Measurements from ENCODE around the gene DHH. TPM values are rescaled to one million over a fixed set of nuclear protein-coding genes. Genes with fewer than 3 reads are reported as not detected.

Gene DHH
- polyA plus RNA-seq, 1 of the 3 experiments (the other 2 are of a cell fraction), result 0.13 TPM

GRCh38 chr12:49131051-49131893 lies 36.7 kb upstream of the DHH start, which contains the start of gene TUBA1B:
Gene TUBA1B, minus strand, starts transcription at chr12:49131395. Its CDS starts 95 bp downstream, at chr12:49131300.
- DNase-seq, result peak; percentile 98
- Histone ChIP-seq H3K9ac (peak within 1 kb of the TSS; percentile 100), H3K9me3 (no peaks in the 10 kb centered on the region), H3K4me3 (ENCODE audit: low read depth in 2 of 2, low read length in 1 of 2) (peak within 1 kb of the TSS; percentile 77 to 99), H4K20me1 (ENCODE audit: insufficient read depth) (peaks cover 40% of the 10 kb centered on the region), H3K4me2 (peak within 1 kb of the TSS; percentile 96), H3F3A (replicated peaks; ENCODE audit: insufficient read depth) (peaks cover 52% of the 10 kb centered on the region), H3K79me2 (ENCODE audit: insufficient read depth) (peaks cover 59% of the 10 kb centered on the region), H3K36me3 (replicated peaks in 1 of 2; ENCODE audit: control insufficient read depth in 1 of 2, insufficient read depth in 2 of 2, low read length in 1 of 2) (peaks cover 25 to 30% of the 10 kb centered on the region in 2 experiments), H2AFZ (ENCODE audit: low read depth) (peak within 1 kb of the TSS; percentile 89), H3K9me2 (no peaks in the 10 kb centered on the region), H3K4me1 (ENCODE audit: control insufficient read depth in 1 of 2, insufficient read depth in 2 of 2, low read depth in 1 of 2, low read length in 1 of 2) (peaks cover 10 to 15% of the 10 kb centered on the region in 2 experiments; a peak in 3 of 4 replicates), H3K27ac (ENCODE audit: low read depth in 2 of 2, low read length in 1 of 2) (peak within 1 kb of the TSS; percentile 94 to 97), H3K27me3 (ENCODE audit: insufficient read depth) (no peaks in the 10 kb centered on the region)
- ChIA-PET CTCF (interaction anchor here (0.7 to 7.3 kb wide), 35 partner anchors 8 to 577 kb away, joined by 3 to 69 read pairs (median 5); partner anchors contain the start of genes DHH, LMBR1L, RHEBL1 and TUBA1A), POLR2A (interaction anchor here (0.6 to 4.8 kb wide), 41 partner anchors 9 to 506 kb away, joined by 3 to 97 read pairs (median 5); partner anchors contain the start of genes ARF3, DHH, DNAJC22 and KMT2D)
- WGBS (ENCODE audit: low lambda C conversion rate), result 2% methylated on average over 47 of the region's 79 CpGs
- TF ChIP-seq ELF1 (IDR thresholded peaks at IDR 0.05), result no peak
- TF ChIP-seq CHD2 (IDR thresholded peaks at IDR 0.05; ENCODE audit: low read length, partially characterized antibody), result peak; percentile 15
- no peak; the same call in 1 of the 2 replicates for TF ChIP-seq GABPA (IDR thresholded peaks at IDR 0.05; ENCODE audit: low read depth)
- TF ChIP-seq MXI1 (IDR thresholded peaks at IDR 0.05; ENCODE audit: low read depth, low read length), result peak; percentile 91
- TF ChIP-seq, protein P1, sequence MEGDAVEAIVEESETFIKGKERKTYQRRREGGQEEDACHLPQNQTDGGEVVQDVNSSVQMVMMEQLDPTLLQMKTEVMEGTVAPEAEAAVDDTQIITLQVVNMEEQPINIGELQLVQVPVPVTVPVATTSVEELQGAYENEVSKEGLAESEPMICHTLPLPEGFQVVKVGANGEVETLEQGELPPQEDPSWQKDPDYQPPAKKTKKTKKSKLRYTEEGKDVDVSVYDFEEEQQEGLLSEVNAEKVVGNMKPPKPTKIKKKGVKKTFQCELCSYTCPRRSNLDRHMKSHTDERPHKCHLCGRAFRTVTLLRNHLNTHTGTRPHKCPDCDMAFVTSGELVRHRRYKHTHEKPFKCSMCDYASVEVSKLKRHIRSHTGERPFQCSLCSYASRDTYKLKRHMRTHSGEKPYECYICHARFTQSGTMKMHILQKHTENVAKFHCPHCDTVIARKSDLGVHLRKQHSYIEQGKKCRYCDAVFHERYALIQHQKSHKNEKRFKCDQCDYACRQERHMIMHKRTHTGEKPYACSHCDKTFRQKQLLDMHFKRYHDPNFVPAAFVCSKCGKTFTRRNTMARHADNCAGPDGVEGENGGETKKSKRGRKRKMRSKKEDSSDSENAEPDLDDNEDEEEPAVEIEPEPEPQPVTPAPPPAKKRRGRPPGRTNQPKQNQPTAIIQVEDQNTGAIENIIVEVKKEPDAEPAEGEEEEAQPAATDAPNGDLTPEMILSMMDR (IDR thresholded peaks at IDR 0.05), result no peak
- no peak for TF ChIP-seq NFIC (IDR thresholded peaks at IDR 0.05; ENCODE audit: borderline replicate concordance)
- TF ChIP-seq FOXJ3 (CRISPR knock-in tag; IDR thresholded peaks at IDR 0.05), result no peak
- TF ChIP-seq, protein P2, sequence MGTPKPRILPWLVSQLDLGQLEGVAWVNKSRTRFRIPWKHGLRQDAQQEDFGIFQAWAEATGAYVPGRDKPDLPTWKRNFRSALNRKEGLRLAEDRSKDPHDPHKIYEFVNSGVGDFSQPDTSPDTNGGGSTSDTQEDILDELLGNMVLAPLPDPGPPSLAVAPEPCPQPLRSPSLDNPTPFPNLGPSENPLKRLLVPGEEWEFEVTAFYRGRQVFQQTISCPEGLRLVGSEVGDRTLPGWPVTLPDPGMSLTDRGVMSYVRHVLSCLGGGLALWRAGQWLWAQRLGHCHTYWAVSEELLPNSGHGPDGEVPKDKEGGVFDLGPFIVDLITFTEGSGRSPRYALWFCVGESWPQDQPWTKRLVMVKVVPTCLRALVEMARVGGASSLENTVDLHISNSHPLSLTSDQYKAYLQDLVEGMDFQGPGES (IDR thresholded peaks at IDR 0.05; ENCODE audit: low read depth, low read length), result no peak
- no peak for TF ChIP-seq EP300 (IDR thresholded peaks at IDR 0.05; ENCODE audit: borderline replicate concordance in 1 of 2, low read depth in 1 of 2, low read length in 1 of 2)
- no peak for TF ChIP-seq MEF2A (IDR thresholded peaks at IDR 0.05; ENCODE audit: borderline replicate concordance, low read depth)
- TF ChIP-seq TAF1 (IDR thresholded peaks at IDR 0.05; ENCODE audit: borderline replicate concordance, low read depth, low read length), result peak; percentile 89
- TF ChIP-seq EZH2phosphoT487 (IDR thresholded peaks at IDR 0.05; ENCODE audit: borderline replicate concordance, low read depth), result no peak
- TF ChIP-seq RXRA (IDR thresholded peaks at IDR 0.05; ENCODE audit: borderline replicate concordance, low read depth), result no peak
- no peak for TF ChIP-seq TEAD4 (IDR thresholded peaks at IDR 0.05; ENCODE audit: borderline replicate concordance, insufficient read depth)
- 0 out of 2 replicates have a peak, but pooled peaks have one; percentile 42 for TF ChIP-seq YY1 (IDR thresholded peaks at IDR 0.05; ENCODE audit: low read depth)
- TF ChIP-seq POLR2AphosphoS5 (IDR thresholded peaks at IDR 0.05; ENCODE audit: low read depth, low read length), result peak; percentile 100
- TF ChIP-seq GATA2 (CRISPR knock-in tag; IDR thresholded peaks at IDR 0.05), result no peak
- TF ChIP-seq, protein P3, sequence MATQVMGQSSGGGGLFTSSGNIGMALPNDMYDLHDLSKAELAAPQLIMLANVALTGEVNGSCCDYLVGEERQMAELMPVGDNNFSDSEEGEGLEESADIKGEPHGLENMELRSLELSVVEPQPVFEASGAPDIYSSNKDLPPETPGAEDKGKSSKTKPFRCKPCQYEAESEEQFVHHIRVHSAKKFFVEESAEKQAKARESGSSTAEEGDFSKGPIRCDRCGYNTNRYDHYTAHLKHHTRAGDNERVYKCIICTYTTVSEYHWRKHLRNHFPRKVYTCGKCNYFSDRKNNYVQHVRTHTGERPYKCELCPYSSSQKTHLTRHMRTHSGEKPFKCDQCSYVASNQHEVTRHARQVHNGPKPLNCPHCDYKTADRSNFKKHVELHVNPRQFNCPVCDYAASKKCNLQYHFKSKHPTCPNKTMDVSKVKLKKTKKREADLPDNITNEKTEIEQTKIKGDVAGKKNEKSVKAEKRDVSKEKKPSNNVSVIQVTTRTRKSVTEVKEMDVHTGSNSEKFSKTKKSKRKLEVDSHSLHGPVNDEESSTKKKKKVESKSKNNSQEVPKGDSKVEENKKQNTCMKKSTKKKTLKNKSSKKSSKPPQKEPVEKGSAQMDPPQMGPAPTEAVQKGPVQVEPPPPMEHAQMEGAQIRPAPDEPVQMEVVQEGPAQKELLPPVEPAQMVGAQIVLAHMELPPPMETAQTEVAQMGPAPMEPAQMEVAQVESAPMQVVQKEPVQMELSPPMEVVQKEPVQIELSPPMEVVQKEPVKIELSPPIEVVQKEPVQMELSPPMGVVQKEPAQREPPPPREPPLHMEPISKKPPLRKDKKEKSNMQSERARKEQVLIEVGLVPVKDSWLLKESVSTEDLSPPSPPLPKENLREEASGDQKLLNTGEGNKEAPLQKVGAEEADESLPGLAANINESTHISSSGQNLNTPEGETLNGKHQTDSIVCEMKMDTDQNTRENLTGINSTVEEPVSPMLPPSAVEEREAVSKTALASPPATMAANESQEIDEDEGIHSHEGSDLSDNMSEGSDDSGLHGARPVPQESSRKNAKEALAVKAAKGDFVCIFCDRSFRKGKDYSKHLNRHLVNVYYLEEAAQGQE (IDR thresholded peaks at IDR 0.05; ENCODE audit: low read depth, low read length), result peak; percentile 50
- no peak for TF ChIP-seq RCOR1 (IDR thresholded peaks at IDR 0.05; ENCODE audit: low read length)
- TF ChIP-seq, protein P4, sequence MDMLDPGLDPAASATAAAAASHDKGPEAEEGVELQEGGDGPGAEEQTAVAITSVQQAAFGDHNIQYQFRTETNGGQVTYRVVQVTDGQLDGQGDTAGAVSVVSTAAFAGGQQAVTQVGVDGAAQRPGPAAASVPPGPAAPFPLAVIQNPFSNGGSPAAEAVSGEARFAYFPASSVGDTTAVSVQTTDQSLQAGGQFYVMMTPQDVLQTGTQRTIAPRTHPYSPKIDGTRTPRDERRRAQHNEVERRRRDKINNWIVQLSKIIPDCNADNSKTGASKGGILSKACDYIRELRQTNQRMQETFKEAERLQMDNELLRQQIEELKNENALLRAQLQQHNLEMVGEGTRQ (IDR thresholded peaks at IDR 0.05; ENCODE audit: borderline replicate concordance, low read depth, low read length), result no peak
- no peak for TF ChIP-seq FOXM1 (IDR thresholded peaks at IDR 0.05; ENCODE audit: low read depth)
- peak; percentile 7; the same call in 1 of the 2 replicates for TF ChIP-seq FOSL2 (IDR thresholded peaks at IDR 0.05; ENCODE audit: borderline replicate concordance, low read depth)
- peak; percentile 66 for TF ChIP-seq NRF1 (IDR thresholded peaks at IDR 0.05; ENCODE audit: low read depth, low read length)
- peak; percentile 83 for TF ChIP-seq SIN3A (IDR thresholded peaks at IDR 0.05; ENCODE audit: borderline replicate concordance, low read depth, low read length)
- TF ChIP-seq RFX5 (IDR thresholded peaks at IDR 0.05; ENCODE audit: low read length), result 0 out of 2 replicates have a peak, but pooled peaks have one; percentile 37
- TF ChIP-seq TCF12 (IDR thresholded peaks at IDR 0.05), result no peak

All from SK-N-SH (cell line).